Measurements from ENCODE around the gene STK32A. TPM values are rescaled to one million over a fixed set of nuclear protein-coding genes. Genes with fewer than 3 reads are reported as not detected.
A peak's percentile ranks its signal among the peaks of the same experiment; 100 is the strongest.

STK32A gene
- total RNA-seq, 4 donors from 2014 or later: 0.99 to 9.6 (median 5.4) TPM

- DNase-seq (ENCODE audit: low spot score in 2 of 2): peak in 1 of 2 donors; percentile 39
- H3K4me3 ChIP-seq (ENCODE audit: low read depth, poor library complexity, severe bottlenecking): no peak overlapping the region
- 63 to 72% methylated on average over 8 of the region's 8 CpGs for WGBS, 2 donors
- intact Hi-C loops (cut with DNase I; ENCODE audit: low total_unique reads): no loop called here
- no peak for TF ChIP-seq POLR2A (IDR thresholded peaks at IDR 0.05)
- TF ChIP-seq CTCF (IDR thresholded peaks at IDR 0.05): no peak
Measured at GRCh38 chr5:147396070-147396823, 161.4 kb downstream of the STK32A start.

- no peak for DNase-seq (ENCODE audit: low spot score in 2 of 2)
- TF ChIP-seq POLR2A (IDR thresholded peaks at IDR 0.05) (no peak), CTCF (IDR thresholded peaks at IDR 0.05) (no peak)
- WGBS, 2 donors: 91 to 94% methylated on average over 11 of the region's 11 CpGs
- intact Hi-C loops (cut with DNase I; ENCODE audit: low total_unique reads): no loop called here
- H3K4me3 ChIP-seq (ENCODE audit: low read depth, poor library complexity, severe bottlenecking): no peak overlapping the region
Measured at GRCh38 chr5:147397616-147398015, 162.8 kb downstream of the STK32A start.

GRCh38 chr5:147398860-147399259 lies 164.0 kb downstream of the STK32A start:
- no peak overlapping the region for H3K4me3 ChIP-seq (ENCODE audit: low read depth, poor library complexity, severe bottlenecking)
- DNase-seq (ENCODE audit: low spot score in 2 of 2): no peak
- TF ChIP-seq CTCF (IDR thresholded peaks at IDR 0.05) (no peak), POLR2A (IDR thresholded peaks at IDR 0.05) (no peak)
- 66 to 67% methylated on average over 9 of the region's 9 CpGs for WGBS, 2 donors
- intact Hi-C loops (cut with DNase I; ENCODE audit: low total_unique reads): no loop called here

- DNase-seq (ENCODE audit: low spot score in 2 of 2): no peak
- 82 to 84% methylated on average over 7 of the region's 7 CpGs for WGBS, 2 donors
- no peak overlapping the region for H3K4me3 ChIP-seq (ENCODE audit: low read depth, poor library complexity, severe bottlenecking)
- intact Hi-C loops (cut with DNase I; ENCODE audit: low total_unique reads): no loop called here
- no peak for TF ChIP-seq CTCF (IDR thresholded peaks at IDR 0.05)
- no peak for TF ChIP-seq POLR2A (IDR thresholded peaks at IDR 0.05)
Measured at GRCh38 chr5:147400126-147400809, 165.4 kb downstream of the STK32A start.

- no peak for TF ChIP-seq POLR2A (IDR thresholded peaks at IDR 0.05)
- TF ChIP-seq CTCF (IDR thresholded peaks at IDR 0.05): no peak
- intact Hi-C loops (cut with DNase I; ENCODE audit: low total_unique reads): no loop called here
- no peak overlapping the region for H3K4me3 ChIP-seq (ENCODE audit: low read depth, poor library complexity, severe bottlenecking)
- DNase-seq (ENCODE audit: low spot score in 2 of 2): no peak
Measured at GRCh38 chr5:147400881-147401280, 166.1 kb downstream of the STK32A start.
